HL-60 (cell line): ENCODE data around the gene NGFR.

Source experiments
- DNase-seq, 2 experiments: peaks; one replicate each; pipeline ENCODE4 v3.0.0-alpha.2; 2010 to 2020; ENCODE audit warnings: low read depth in 1 of 2, low spot score in 1 of 2
- H3K27ac ChIP-seq: fragments of 250-450 bp; sonication (Bioruptor Pico); replicated peaks from 2 replicates; pipeline ENCODE4 v1.5.1; 2020; ENCODE audit warnings: mild to moderate bottlenecking, moderate library complexity
- H3K27me3 ChIP-seq: fragments of 250-450 bp; sonication (Bioruptor Pico); 2 replicates; pipeline ENCODE4 v1.5.1; 2021; ENCODE audit warnings: mild to moderate bottlenecking, moderate library complexity; ENCODE audit not compliant: insufficient read depth, poor library complexity, severe bottlenecking
- H3K4me3 ChIP-seq: replicated peaks from 2 replicates; pipeline ENCODE4 v1.5.1; 2011; ENCODE audit warnings: mild to moderate bottlenecking, control low read depth, low read length; ENCODE audit not compliant: insufficient read depth
- GABPA ChIP-seq: IDR thresholded peaks from 2 replicates; pipeline ENCODE4 v1.6.1; 2012; ENCODE audit warnings: low read depth
- POLR2AphosphoS5 ChIP-seq: IDR thresholded peaks from 2 replicates; pipeline ENCODE4 v1.6.1; 2012; ENCODE audit warnings: low read depth
- SPI1 ChIP-seq: IDR thresholded peaks from 2 replicates; pipeline ENCODE4 v1.6.1; 2012; ENCODE audit warnings: low read depth, mild to moderate bottlenecking, borderline replicate concordance
- TF ChIP-seq, protein P1 (sequence below): IDR thresholded peaks from one replicate; pipeline ENCODE4 v1.5.1; 2011; ENCODE audit warnings: low read length, control low read depth, inconsistent platforms; ENCODE audit not compliant: insufficient read depth
- TF ChIP-seq, protein P2 (sequence below): IDR thresholded peaks from 2 replicates; pipeline ENCODE4 v1.6.1; 2012; ENCODE audit warnings: low read depth; ENCODE audit not compliant: insufficient replicate concordance

Gene NGFR

DNA sequence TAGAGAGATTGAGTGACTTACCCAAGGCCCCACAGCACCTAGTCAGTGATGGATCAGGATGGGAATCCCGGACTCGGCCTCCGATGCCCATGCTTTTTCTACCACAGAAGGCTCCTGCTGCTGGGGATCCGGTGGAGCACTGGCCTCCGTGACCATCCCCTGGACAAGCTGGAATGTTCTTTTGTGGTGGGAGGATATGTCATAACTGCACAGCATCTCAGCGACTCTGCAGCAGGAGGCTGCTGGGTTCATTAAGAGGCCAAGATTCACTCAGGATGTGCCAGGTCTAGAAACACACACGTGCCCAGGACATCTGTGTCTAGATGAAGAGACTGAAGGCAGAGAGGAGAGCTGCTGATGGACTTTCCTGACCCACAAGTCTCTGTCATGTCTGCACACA is 34.7 kb upstream of the NGFR start:
- TF ChIP-seq GABPA: no peak
- TF ChIP-seq POLR2AphosphoS5: no peak
- TF ChIP-seq, protein P1, sequence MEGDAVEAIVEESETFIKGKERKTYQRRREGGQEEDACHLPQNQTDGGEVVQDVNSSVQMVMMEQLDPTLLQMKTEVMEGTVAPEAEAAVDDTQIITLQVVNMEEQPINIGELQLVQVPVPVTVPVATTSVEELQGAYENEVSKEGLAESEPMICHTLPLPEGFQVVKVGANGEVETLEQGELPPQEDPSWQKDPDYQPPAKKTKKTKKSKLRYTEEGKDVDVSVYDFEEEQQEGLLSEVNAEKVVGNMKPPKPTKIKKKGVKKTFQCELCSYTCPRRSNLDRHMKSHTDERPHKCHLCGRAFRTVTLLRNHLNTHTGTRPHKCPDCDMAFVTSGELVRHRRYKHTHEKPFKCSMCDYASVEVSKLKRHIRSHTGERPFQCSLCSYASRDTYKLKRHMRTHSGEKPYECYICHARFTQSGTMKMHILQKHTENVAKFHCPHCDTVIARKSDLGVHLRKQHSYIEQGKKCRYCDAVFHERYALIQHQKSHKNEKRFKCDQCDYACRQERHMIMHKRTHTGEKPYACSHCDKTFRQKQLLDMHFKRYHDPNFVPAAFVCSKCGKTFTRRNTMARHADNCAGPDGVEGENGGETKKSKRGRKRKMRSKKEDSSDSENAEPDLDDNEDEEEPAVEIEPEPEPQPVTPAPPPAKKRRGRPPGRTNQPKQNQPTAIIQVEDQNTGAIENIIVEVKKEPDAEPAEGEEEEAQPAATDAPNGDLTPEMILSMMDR: no peak
- TF ChIP-seq SPI1: no peak
- TF ChIP-seq, protein P2, sequence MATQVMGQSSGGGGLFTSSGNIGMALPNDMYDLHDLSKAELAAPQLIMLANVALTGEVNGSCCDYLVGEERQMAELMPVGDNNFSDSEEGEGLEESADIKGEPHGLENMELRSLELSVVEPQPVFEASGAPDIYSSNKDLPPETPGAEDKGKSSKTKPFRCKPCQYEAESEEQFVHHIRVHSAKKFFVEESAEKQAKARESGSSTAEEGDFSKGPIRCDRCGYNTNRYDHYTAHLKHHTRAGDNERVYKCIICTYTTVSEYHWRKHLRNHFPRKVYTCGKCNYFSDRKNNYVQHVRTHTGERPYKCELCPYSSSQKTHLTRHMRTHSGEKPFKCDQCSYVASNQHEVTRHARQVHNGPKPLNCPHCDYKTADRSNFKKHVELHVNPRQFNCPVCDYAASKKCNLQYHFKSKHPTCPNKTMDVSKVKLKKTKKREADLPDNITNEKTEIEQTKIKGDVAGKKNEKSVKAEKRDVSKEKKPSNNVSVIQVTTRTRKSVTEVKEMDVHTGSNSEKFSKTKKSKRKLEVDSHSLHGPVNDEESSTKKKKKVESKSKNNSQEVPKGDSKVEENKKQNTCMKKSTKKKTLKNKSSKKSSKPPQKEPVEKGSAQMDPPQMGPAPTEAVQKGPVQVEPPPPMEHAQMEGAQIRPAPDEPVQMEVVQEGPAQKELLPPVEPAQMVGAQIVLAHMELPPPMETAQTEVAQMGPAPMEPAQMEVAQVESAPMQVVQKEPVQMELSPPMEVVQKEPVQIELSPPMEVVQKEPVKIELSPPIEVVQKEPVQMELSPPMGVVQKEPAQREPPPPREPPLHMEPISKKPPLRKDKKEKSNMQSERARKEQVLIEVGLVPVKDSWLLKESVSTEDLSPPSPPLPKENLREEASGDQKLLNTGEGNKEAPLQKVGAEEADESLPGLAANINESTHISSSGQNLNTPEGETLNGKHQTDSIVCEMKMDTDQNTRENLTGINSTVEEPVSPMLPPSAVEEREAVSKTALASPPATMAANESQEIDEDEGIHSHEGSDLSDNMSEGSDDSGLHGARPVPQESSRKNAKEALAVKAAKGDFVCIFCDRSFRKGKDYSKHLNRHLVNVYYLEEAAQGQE: no peak
- peaks cover 30% of the 10 kb centered on the region for H3K27me3 ChIP-seq
- DNase-seq: no peak
- H3K4me3 ChIP-seq: no peak overlapping the region
- no peak overlapping the region for H3K27ac ChIP-seq

DNA sequence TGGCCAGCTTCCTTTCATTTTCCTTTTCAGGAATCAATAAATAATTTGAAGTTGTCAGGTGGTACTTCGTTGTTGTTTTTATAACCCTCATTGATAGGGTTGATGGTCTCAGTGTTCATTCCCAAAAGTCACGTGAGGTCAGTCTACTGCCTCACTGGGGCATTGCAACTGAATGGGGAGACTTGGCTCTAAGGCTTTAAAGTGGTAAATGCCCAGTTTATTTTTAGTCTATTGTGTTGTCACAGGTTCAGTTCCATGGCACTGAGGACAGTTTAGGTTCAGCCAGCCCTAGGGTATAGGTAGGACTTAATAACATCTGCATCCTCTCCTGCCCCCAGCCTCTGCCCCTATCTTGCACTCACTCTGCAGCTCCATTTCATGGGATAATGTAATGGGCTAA is 33.5 kb upstream of the NGFR start:
- Histone ChIP-seq H3K27me3 (peaks cover 35% of the 10 kb centered on the region), H3K27ac (no peak overlapping the region), H3K4me3 (no peak overlapping the region)
- TF ChIP-seq SPI1: no peak
- no peak for TF ChIP-seq GABPA
- no peak for TF ChIP-seq POLR2AphosphoS5
- TF ChIP-seq, protein P1: no peak
- TF ChIP-seq, protein P2: no peak
- no peak for DNase-seq

DNA sequence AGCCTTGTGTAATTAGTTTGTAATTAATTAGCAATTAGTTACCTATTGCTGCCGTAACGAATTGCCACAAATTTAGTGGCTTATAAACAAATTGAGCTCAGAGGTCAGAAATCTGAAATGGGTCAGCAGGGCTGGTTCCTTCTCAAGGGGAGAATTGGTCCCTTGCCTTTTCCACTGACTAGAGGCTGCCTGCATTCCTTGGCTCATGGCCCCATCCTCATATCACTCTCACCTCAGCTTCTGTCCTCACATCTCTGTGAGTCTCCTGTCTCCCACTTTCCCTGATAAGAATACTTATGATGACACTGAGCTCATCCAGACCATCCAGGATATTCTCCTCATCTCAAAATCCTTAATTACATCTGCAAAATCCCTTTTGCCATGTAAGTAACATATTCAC is 31.0 kb upstream of the NGFR start:
- TF ChIP-seq POLR2AphosphoS5 (no peak), SPI1 (no peak)
- DNase-seq: no peak
- Histone ChIP-seq H3K27me3 (peaks cover 40% of the 10 kb centered on the region), H3K4me3 (no peak overlapping the region), H3K27ac (no peak overlapping the region)

DNA sequence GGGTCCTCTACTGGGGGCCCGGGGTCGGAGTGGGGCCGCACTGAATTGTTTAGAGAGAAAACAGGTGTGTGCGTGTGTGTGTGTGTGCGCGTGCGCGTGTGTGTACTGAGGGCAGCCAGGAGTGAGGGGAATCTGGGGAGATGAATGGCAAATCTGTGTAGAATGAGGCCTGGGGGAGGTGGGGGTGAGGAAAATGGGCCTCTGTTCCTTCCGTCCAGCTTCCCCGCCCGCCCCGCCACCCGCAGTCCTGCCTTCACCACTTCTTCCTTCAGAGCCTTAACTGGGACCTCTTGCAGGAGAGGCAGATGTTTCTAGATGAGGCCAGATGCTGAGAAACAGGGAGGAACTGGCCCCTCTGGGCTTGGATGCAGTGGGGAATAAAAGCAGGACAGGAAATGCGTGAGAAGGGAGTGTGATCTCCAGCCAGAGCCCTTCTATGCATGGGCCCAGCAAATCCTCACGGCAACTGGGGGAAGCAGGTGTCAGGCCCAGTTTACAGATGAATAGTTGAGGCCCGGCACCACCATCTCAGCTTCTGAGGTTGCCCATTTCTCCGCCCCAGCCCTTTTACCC is 29.7 kb upstream of the NGFR start:
- Histone ChIP-seq H3K4me3 (no peak overlapping the region), H3K27me3 (peaks cover 48% of the 10 kb centered on the region), H3K27ac (no peak overlapping the region)
- DNase-seq: no peak
- TF ChIP-seq SPI1 (no peak), GABPA (no peak), POLR2AphosphoS5 (no peak)
- TF ChIP-seq, protein P1: no peak
- TF ChIP-seq, protein P2: no peak
